Panc1 (cell line): ENCODE measurements around the gene PEX7. TPM values are rescaled to one million over a fixed set of nuclear protein-coding genes. Genes with fewer than 3 reads are reported as not detected.
A peak's percentile ranks its signal among the peaks of the same experiment; 100 is the strongest.

Experiments used
- ATAC-seq: fragments of 200-7000 bp; cut with Tn5 transposase; 2 replicates; pipeline ENCODE4 v1.9.1; 2020; ENCODE audit warnings: mild to moderate bottlenecking, moderate library complexity
- BruUV-seq: library from RNA; stranded (reverse); fragments of 400-500 nt; replicated peaks from 2 replicates; lab custom pipeline; 2021; lab: Mats Ljungman, UMichigan
- CTCF ChIA-PET: fragments of 300-600 bp; sonication (Branson Sonifier 250); formaldehyde crosslinking; loops from one replicate; lab custom pipeline; 2022; ENCODE audit warnings: antibody characterized with exemption; lab: Charles Lee
- POLR2A ChIA-PET: fragments of 300-600 bp; sonication (Branson Sonifier 250); formaldehyde crosslinking; loops from one replicate; lab custom pipeline; 2022; ENCODE audit warnings: antibody characterized with exemption; lab: Charles Lee
- DNase-seq: peaks from one replicate; pipeline ENCODE4 v3.0.0-alpha.2; 2010; ENCODE audit warnings: low read depth, low spot score
- H3K27ac ChIP-seq: 2 replicates; pipeline ENCODE4 v1.5.1; 2011; ENCODE audit warnings: mild to moderate bottlenecking, low read length, inconsistent platforms
- H3K27me3 ChIP-seq: fragments of 200-500 bp; sonication (Bioruptor generic); 2 replicates; pipeline ENCODE4 v1.6.0; 2014; ENCODE audit warnings: low read length, inconsistent platforms; ENCODE audit not compliant: control insufficient read depth, insufficient read depth
- H3K36me3 ChIP-seq: fragments of 200-500 bp; sonication (Bioruptor generic); 2 replicates; pipeline ENCODE4 v1.5.1; 2014; ENCODE audit warnings: inconsistent platforms, mild to moderate bottlenecking, low read length, moderate library complexity; ENCODE audit not compliant: control insufficient read depth, insufficient read depth
- H3K4me1 ChIP-seq: 2 replicates; pipeline ENCODE4 v1.5.1; 2011; ENCODE audit warnings: inconsistent platforms, mild to moderate bottlenecking, low read length, moderate library complexity; ENCODE audit not compliant: control insufficient read depth, insufficient read depth
- H3K4me3 ChIP-seq, 2 experiments: 2 replicates each; pipeline ENCODE4 v1.5.1; 2011 to 2012; ENCODE audit warnings: low read depth in 2 of 2, low read length in 2 of 2, mild to moderate bottlenecking in 2 of 2, inconsistent platforms in 1 of 2, moderate library complexity in 1 of 2
- H3K9me3 ChIP-seq: fragments of 200-500 bp; sonication (Bioruptor generic); 2 replicates; pipeline ENCODE4 v1.5.1; 2014; ENCODE audit warnings: low read depth, mild to moderate bottlenecking, inconsistent platforms, low read length, moderate library complexity; ENCODE audit not compliant: control insufficient read depth, insufficient read depth
- POLR2AphosphoS5 ChIP-seq: IDR thresholded peaks from 2 replicates; pipeline ENCODE4 v1.6.1; 2012; ENCODE audit warnings: mild to moderate bottlenecking, low read depth, low read length, moderate library complexity
- SIN3A ChIP-seq: IDR thresholded peaks from 2 replicates; pipeline ENCODE4 v1.6.1; 2012; ENCODE audit warnings: low read depth, mild to moderate bottlenecking, low read length, moderate library complexity, borderline replicate concordance; ENCODE audit not compliant: insufficient read depth
- TCF7L2 ChIP-seq: IDR thresholded peaks from 2 replicates; pipeline ENCODE4 v1.6.1; 2011; ENCODE audit warnings: mild to moderate bottlenecking, low read depth, low read length, inconsistent platforms
- in situ Hi-C: cut with HindIII; loops from 2 replicates; pipeline ENCODE4 v1.10.0; 2016; ENCODE audit warnings: low sequenced_read_pairs, low pct_unique_long_range_greater_than_20kb
- intact Hi-C: fragments of 100-400 bp; cut with micrococcal nuclease; formaldehyde crosslinking; loops from one replicate; pipeline ENCODE4 v1.10.0; 2022; ENCODE audit not compliant: unreplicated experiment
- total RNA-seq: library from RNA; stranded (reverse); gene quantifications from one replicate; pipeline ENCODE4 v1.2.1, GENCODE V29; 2021; ENCODE audit not compliant: unreplicated experiment
- TF ChIP-seq, protein P1 (sequence below), 2 experiments: IDR thresholded peaks; 2 replicates each; pipeline ENCODE4 v1.6.1; 2011 to 2012; ENCODE audit warnings: low read depth in 2 of 2, control low read depth in 1 of 2, low read length in 1 of 2, mild to moderate bottlenecking in 1 of 2, moderate library complexity in 1 of 2; ENCODE audit not compliant: insufficient read depth in 1 of 2
- TF ChIP-seq, protein P2 (sequence below): fragments of 450-650 bp; IDR thresholded peaks from 2 replicates; pipeline ENCODE4 v1.5.1; 2017; ENCODE audit warnings: mild to moderate bottlenecking

PEX7 gene
- total RNA-seq, 1 experiment from 2014 or later = 8.8 TPM

DNA sequence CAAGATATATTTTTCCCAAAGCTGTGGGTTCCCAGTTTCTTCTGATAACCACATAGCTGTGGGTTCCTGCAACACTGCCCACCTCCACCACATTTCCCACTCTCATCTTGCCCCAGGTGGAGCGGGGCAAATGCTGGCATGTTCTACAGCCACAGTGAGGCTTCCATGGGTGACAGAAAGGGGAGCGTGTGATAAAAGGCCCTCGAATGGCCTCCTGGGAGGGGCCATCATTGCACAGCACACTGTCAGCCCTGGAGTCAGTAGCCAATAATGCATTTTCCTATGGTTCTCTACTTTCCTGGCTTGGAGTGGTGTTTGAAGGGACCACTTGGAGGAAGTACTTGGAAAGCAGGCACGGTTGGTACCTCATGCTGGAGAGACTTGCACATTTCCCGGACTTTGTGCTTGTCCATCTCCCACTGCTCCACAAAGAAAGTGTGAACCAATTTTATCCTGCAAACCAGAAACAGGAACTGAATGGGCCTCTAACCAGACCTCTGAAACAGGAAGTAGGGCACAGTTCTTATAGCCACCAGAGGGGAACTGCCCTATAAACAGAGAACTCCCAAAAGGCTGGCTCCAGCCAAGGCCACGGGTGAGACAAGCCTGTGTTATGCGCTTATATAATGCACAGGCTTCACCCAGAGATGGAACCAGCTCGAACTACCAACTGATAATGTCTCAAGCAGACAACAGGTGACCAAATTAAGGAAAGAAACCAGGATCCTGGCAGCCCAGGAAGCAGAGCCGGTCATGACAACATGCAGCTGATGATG, 38.7 kb upstream of the PEX7 start:
- H3K9me3 ChIP-seq = no peaks in the 10 kb centered on the region
- peak overlapping the region; percentile 51; the same call in 1 of the 2 replicates for H3K27ac ChIP-seq
- no peak for ATAC-seq
- DNase-seq = no peak
- H3K4me3 ChIP-seq = no peak overlapping the region
- no peaks in the 10 kb centered on the region for H3K36me3 ChIP-seq
- in situ Hi-C loops (no loop called here), intact Hi-C loops (no loop called here)
- H3K4me1 ChIP-seq = peaks cover 31% of the 10 kb centered on the region
- ChIA-PET CTCF (no interaction called here), POLR2A (interaction anchor here (0.6 kb wide), 1 partner anchor 133 kb away, joined by 3 read pairs; no protein-coding TSS in a partner anchor)
- TF ChIP-seq POLR2AphosphoS5 (no peak), SIN3A (no peak), TCF7L2 (no peak)
- TF ChIP-seq, protein P1, sequence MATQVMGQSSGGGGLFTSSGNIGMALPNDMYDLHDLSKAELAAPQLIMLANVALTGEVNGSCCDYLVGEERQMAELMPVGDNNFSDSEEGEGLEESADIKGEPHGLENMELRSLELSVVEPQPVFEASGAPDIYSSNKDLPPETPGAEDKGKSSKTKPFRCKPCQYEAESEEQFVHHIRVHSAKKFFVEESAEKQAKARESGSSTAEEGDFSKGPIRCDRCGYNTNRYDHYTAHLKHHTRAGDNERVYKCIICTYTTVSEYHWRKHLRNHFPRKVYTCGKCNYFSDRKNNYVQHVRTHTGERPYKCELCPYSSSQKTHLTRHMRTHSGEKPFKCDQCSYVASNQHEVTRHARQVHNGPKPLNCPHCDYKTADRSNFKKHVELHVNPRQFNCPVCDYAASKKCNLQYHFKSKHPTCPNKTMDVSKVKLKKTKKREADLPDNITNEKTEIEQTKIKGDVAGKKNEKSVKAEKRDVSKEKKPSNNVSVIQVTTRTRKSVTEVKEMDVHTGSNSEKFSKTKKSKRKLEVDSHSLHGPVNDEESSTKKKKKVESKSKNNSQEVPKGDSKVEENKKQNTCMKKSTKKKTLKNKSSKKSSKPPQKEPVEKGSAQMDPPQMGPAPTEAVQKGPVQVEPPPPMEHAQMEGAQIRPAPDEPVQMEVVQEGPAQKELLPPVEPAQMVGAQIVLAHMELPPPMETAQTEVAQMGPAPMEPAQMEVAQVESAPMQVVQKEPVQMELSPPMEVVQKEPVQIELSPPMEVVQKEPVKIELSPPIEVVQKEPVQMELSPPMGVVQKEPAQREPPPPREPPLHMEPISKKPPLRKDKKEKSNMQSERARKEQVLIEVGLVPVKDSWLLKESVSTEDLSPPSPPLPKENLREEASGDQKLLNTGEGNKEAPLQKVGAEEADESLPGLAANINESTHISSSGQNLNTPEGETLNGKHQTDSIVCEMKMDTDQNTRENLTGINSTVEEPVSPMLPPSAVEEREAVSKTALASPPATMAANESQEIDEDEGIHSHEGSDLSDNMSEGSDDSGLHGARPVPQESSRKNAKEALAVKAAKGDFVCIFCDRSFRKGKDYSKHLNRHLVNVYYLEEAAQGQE (IDR thresholded peaks at IDR 0.05; ENCODE audit: insufficient read depth in 1 of 2, low read depth in 2 of 2, low read length in 1 of 2) = no peak
- TF ChIP-seq, protein P2, sequence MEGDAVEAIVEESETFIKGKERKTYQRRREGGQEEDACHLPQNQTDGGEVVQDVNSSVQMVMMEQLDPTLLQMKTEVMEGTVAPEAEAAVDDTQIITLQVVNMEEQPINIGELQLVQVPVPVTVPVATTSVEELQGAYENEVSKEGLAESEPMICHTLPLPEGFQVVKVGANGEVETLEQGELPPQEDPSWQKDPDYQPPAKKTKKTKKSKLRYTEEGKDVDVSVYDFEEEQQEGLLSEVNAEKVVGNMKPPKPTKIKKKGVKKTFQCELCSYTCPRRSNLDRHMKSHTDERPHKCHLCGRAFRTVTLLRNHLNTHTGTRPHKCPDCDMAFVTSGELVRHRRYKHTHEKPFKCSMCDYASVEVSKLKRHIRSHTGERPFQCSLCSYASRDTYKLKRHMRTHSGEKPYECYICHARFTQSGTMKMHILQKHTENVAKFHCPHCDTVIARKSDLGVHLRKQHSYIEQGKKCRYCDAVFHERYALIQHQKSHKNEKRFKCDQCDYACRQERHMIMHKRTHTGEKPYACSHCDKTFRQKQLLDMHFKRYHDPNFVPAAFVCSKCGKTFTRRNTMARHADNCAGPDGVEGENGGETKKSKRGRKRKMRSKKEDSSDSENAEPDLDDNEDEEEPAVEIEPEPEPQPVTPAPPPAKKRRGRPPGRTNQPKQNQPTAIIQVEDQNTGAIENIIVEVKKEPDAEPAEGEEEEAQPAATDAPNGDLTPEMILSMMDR = no peak
- H3K27me3 ChIP-seq = no peaks in the 10 kb centered on the region
- no TSS peak for BruUV-seq

DNA sequence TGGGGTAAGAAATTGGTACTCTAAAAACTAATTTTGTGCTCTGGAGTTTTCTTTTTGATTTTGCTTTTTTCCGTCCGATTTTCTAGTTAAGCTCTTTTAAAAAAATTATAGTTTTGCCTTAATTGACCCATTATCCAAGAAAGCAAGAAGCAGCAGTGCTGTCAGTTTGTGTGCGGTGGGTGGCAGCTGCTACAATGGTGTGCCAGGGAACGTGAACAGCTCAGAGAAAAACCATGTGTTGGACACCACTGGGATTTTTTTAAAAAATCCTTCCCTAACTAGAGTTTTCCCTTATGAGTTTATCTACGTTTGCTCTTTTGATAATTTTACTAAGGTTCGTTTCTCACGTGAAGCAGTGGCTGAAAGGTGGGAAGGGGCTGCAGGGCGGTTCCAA, 38.1 kb upstream of the PEX7 start:
- Histone ChIP-seq H3K9me3 (no peaks in the 10 kb centered on the region), H3K27ac (peak overlapping the region; percentile 44; the same call in 1 of the 2 replicates), H3K27me3 (no peaks in the 10 kb centered on the region), H3K36me3 (no peaks in the 10 kb centered on the region), H3K4me1 (peaks cover 31% of the 10 kb centered on the region), H3K4me3 (no peak overlapping the region)
- ATAC-seq (no peak), DNase-seq (no peak)
- ChIA-PET CTCF (no interaction called here), POLR2A (interaction anchor here (0.6 kb wide), 1 partner anchor 133 kb away, joined by 3 read pairs; no protein-coding TSS in a partner anchor)
- TF ChIP-seq POLR2AphosphoS5 (no peak), SIN3A (no peak), TCF7L2 (no peak)
- TF ChIP-seq, protein P2 = no peak
- TF ChIP-seq, protein P1 (IDR thresholded peaks at IDR 0.05; ENCODE audit: insufficient read depth in 1 of 2, low read depth in 2 of 2, low read length in 1 of 2) = no peak
- intact Hi-C loops (no loop called here), in situ Hi-C loops (no loop called here)
- BruUV-seq = no TSS peak
